ENCODE results near the gene LY6G6C. TPM values are rescaled to one million over a fixed set of nuclear protein-coding genes. Genes with fewer than 3 reads are reported as not detected.

The LY6G6C gene
- total RNA-seq: not detected

GRCh38 chr6:31721351-31722020 lies at the start of gene LY6G6C:
Gene LY6G6C (minus strand): TSS chr6:31721746. CDS start chr6:31721679, 67 bp downstream.
- no peak for DNase-seq (ENCODE audit: low spot score)

GRCh38 chr6:31770860-31771259 lies 49.3 kb upstream of the LY6G6C start:
- no peak for DNase-seq (ENCODE audit: low spot score)

GRCh38 chr6:31769684-31770371 lies 48.3 kb upstream of the LY6G6C start:
- peak; percentile 70 for DNase-seq (ENCODE audit: low spot score)

- no peak for DNase-seq (ENCODE audit: low spot score)
These were observed 47.1 kb upstream of the LY6G6C start for GRCh38 chr6:31768363-31769257.

- DNase-seq (ENCODE audit: low spot score): no peak
These were observed 45.6 kb upstream of the LY6G6C start for GRCh38 chr6:31767096-31767645.

GRCh38 chr6:31765910-31766794 lies 44.6 kb upstream of the LY6G6C start:
- no peak for DNase-seq (ENCODE audit: low spot score)

GRCh38 chr6:31765559-31765909 lies 44.0 kb upstream of the LY6G6C start:
- no peak for DNase-seq (ENCODE audit: low spot score)

- DNase-seq (ENCODE audit: low spot score): no peak
These were observed 42.7 kb upstream of the LY6G6C start for GRCh38 chr6:31764198-31764597.

- no peak for DNase-seq (ENCODE audit: low spot score)
These were observed 42.0 kb upstream of the LY6G6C start for GRCh38 chr6:31763619-31763940.

- no peak for DNase-seq (ENCODE audit: low spot score)
These were observed 41.5 kb upstream of the LY6G6C start for GRCh38 chr6:31762878-31763618.

GRCh38 chr6:31762356-31762755 lies 40.8 kb upstream of the LY6G6C start, which contains the start of gene SAPCD1:
Gene SAPCD1 (plus strand): TSS chr6:31762656. CDS start chr6:31763055, 399 bp downstream.
- no peak for DNase-seq (ENCODE audit: low spot score)

- DNase-seq (ENCODE audit: low spot score): no peak
These were observed 39.8 kb upstream of the LY6G6C start for GRCh38 chr6:31761343-31761742.

- DNase-seq (ENCODE audit: low spot score): no peak
These were observed 39.2 kb upstream of the LY6G6C start for GRCh38 chr6:31760790-31761189.

- no peak for DNase-seq (ENCODE audit: low spot score)
These were observed 36.7 kb upstream of the LY6G6C start for GRCh38 chr6:31758281-31758680.

- DNase-seq (ENCODE audit: low spot score): no peak
These were observed 31.3 kb upstream of the LY6G6C start for GRCh38 chr6:31752739-31753319.

- no peak for DNase-seq (ENCODE audit: low spot score)
These were observed 29.0 kb upstream of the LY6G6C start for GRCh38 chr6:31750411-31751022.

- no peak for DNase-seq (ENCODE audit: low spot score)
These were observed 27.9 kb upstream of the LY6G6C start for GRCh38 chr6:31749301-31750036.

- DNase-seq (ENCODE audit: low spot score): no peak
These were observed 22.9 kb upstream of the LY6G6C start for GRCh38 chr6:31744422-31744821.

GRCh38 chr6:31742894-31743293 lies 21.3 kb upstream of the LY6G6C start:
- DNase-seq (ENCODE audit: low spot score): no peak
